ENCODE measurements around the gene PLEKHA6. TPM values are rescaled to one million over a fixed set of nuclear protein-coding genes. Genes with fewer than 3 reads are reported as not detected.
A peak's percentile ranks its signal among the peaks of the same experiment; 100 is the strongest.

PLEKHA6 gene
- total and polyA plus RNA-seq, 5 donors from 2014 or later: 0.17 TPM; not detected in 4

DNA sequence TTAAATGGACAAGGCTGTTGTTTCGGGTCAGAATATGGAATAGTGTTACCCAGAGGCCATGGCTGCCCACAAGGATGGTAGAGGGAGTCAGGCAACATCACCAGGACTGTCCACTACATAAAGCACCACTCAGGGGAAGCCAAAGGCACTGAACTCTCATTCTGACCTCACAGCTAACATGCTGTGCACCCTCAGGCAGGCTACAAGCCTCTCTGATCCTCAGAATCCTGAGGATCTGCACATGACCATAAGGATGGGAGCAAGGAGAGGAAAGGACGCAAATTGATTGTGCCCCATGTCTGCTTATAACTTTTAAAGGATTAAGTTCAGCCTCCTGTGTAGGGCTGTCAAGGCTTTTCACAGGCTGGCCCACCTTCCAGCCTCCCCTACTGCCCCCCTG is 38.7 kb downstream of the PLEKHA6 start:
- H3K4me3 Mint-ChIP-seq: no peak overlapping the region

DNA sequence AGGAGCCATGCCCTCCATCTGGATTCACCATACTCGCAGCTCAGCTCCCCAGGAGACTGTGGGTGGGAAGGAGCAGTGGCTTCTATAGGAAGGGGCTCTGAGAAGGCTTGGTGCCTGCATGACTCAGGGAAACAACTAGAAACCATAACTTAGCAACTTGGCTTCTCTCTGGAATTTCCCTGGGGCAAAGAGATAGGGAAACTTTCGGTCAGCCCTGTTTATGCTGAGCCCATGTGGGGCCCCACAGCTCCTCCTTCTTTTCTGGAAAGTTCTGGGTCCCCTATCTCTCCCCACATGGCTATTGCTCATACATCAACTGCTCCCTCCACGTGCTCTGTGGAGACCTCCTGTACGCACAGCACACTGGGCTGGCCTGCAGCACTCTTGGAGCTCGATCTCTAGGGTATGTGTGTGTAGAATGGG is 39.3 kb downstream of the PLEKHA6 start:
- Mint-ChIP-seq H3K9me3 (no peaks in the 10 kb centered on the region), H3K4me3 (no peak overlapping the region), H3K36me3 (no peaks in the 10 kb centered on the region), H3K27ac (no peak overlapping the region), H3K27me3 (no peaks in the 10 kb centered on the region), H3K4me1 (no peaks in the 10 kb centered on the region)
- Histone ChIP-seq H3K27me3 (ENCODE audit: control insufficient read depth, insufficient read depth, low read length) (no peaks in the 10 kb centered on the region), H3K36me3 (ENCODE audit: control insufficient read depth, insufficient read depth, low read length) (no peaks in the 10 kb centered on the region), H3K27ac (ENCODE audit: insufficient read depth, low read length, poor library complexity, severe bottlenecking) (no peak overlapping the region), H3K4me1 (ENCODE audit: control insufficient read depth, insufficient read depth, low read length, poor library complexity, severe bottlenecking) (no peaks in the 10 kb centered on the region), H3K4me3 (ENCODE audit: low read depth, low read length) (no peak overlapping the region), H3K9me3 (ENCODE audit: control insufficient read depth in 2 of 2, low read length in 2 of 2) (no peaks in the 10 kb centered on the region)
- DNase-seq (no peak), ATAC-seq (ENCODE audit: low read depth in 2 of 2) (no peak)

More for the DNA sequence above, 38.7 kb downstream of the PLEKHA6 start:
- Histone ChIP-seq H3K36me3 (ENCODE audit: control insufficient read depth, insufficient read depth, low read length) (no peaks in the 10 kb centered on the region), H3K9me3 (ENCODE audit: control insufficient read depth in 2 of 2, low read length in 2 of 2) (no peaks in the 10 kb centered on the region), H3K27ac (ENCODE audit: insufficient read depth, low read length, poor library complexity, severe bottlenecking) (no peak overlapping the region), H3K27me3 (ENCODE audit: control insufficient read depth, insufficient read depth, low read length) (no peaks in the 10 kb centered on the region), H3K4me1 (ENCODE audit: control insufficient read depth, insufficient read depth, low read length, poor library complexity, severe bottlenecking) (no peaks in the 10 kb centered on the region), H3K4me3 (ENCODE audit: low read depth, low read length) (no peak overlapping the region)
- no peaks in the 10 kb centered on the region for H3K36me3 Mint-ChIP-seq
- no peaks in the 10 kb centered on the region for H3K9me3 Mint-ChIP-seq
- H3K27ac Mint-ChIP-seq: no peak overlapping the region
- no peaks in the 10 kb centered on the region for H3K4me1 Mint-ChIP-seq
- DNase-seq: no peak
- ATAC-seq (ENCODE audit: low read depth in 2 of 2): no peak
- no peaks in the 10 kb centered on the region for H3K27me3 Mint-ChIP-seq

DNA sequence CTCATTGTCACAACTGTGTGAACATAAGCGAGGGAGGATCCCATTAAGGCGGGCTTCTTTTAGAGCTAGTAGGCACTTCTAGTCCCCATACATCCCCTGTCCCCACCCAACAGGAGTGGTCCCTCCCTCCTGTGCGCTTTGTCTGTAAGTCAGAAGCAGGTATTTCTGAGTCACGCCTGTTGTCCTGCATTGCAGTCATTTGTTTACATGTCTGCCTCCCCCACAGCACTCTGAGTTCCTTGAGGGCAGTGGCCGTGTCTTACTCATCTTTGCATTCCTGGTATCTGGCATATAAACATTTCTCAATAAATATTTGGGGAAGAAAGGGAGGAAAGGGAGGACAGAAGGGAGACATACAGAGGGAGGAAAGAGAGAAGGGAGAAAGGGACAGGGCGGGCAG is 40.3 kb downstream of the PLEKHA6 start:
- Histone ChIP-seq H3K4me1 (ENCODE audit: control insufficient read depth, insufficient read depth, low read length, poor library complexity, severe bottlenecking) (no peaks in the 10 kb centered on the region), H3K27ac (ENCODE audit: insufficient read depth, low read length, poor library complexity, severe bottlenecking) (no peak overlapping the region), H3K27me3 (ENCODE audit: control insufficient read depth, insufficient read depth, low read length) (no peaks in the 10 kb centered on the region), H3K4me3 (ENCODE audit: low read depth, low read length) (no peak overlapping the region), H3K36me3 (ENCODE audit: control insufficient read depth, insufficient read depth, low read length) (no peaks in the 10 kb centered on the region), H3K9me3 (ENCODE audit: control insufficient read depth in 2 of 2, low read length in 2 of 2) (no peaks in the 10 kb centered on the region)
- no peak overlapping the region for H3K4me3 Mint-ChIP-seq
- H3K27ac Mint-ChIP-seq: no peak overlapping the region
- DNase-seq (no peak), ATAC-seq (ENCODE audit: low read depth in 2 of 2) (no peak)
- H3K36me3 Mint-ChIP-seq: no peaks in the 10 kb centered on the region
- H3K4me1 Mint-ChIP-seq: no peaks in the 10 kb centered on the region
- H3K27me3 Mint-ChIP-seq: peaks cover under 1% of the 10 kb centered on the region
- H3K9me3 Mint-ChIP-seq: no peaks in the 10 kb centered on the region

DNA sequence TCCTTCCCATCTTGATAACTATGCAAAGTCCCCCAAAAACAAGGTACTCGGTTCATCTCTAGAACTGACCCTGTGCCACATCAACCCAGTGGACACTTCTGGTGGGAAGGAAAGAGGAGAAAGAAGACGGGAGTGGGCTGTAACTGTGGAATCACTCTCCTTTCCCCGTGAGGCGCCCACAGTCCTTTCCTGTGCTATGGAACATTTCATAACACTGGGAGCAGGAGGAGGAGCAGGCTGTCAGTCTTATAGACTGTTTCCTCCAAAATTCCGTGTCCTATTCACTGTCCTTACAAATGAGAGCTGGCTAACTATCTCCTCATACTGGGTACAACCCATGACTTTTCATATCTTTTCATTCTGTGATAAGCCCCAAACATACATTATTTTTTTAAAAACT is 40.7 kb downstream of the PLEKHA6 start:
- H3K27me3 Mint-ChIP-seq: peaks cover 5% of the 10 kb centered on the region
- H3K36me3 Mint-ChIP-seq: no peaks in the 10 kb centered on the region
- H3K9me3 ChIP-seq (ENCODE audit: control insufficient read depth in 2 of 2, low read length in 2 of 2): no peaks in the 10 kb centered on the region
- no peaks in the 10 kb centered on the region for H3K4me1 Mint-ChIP-seq
- H3K27ac ChIP-seq (ENCODE audit: insufficient read depth, low read length, poor library complexity, severe bottlenecking): no peak overlapping the region
- H3K4me3 ChIP-seq (ENCODE audit: low read depth, low read length): no peak overlapping the region
- H3K9me3 Mint-ChIP-seq: no peaks in the 10 kb centered on the region
- H3K27ac Mint-ChIP-seq: no peak overlapping the region
- H3K27me3 ChIP-seq (ENCODE audit: control insufficient read depth, insufficient read depth, low read length): no peaks in the 10 kb centered on the region
- H3K36me3 ChIP-seq (ENCODE audit: control insufficient read depth, insufficient read depth, low read length): no peaks in the 10 kb centered on the region
- DNase-seq (no peak), ATAC-seq (ENCODE audit: low read depth in 2 of 2) (no peak)
- no peak overlapping the region for H3K4me3 Mint-ChIP-seq
- no peaks in the 10 kb centered on the region for H3K4me1 ChIP-seq (ENCODE audit: control insufficient read depth, insufficient read depth, low read length, poor library complexity, severe bottlenecking)

DNA sequence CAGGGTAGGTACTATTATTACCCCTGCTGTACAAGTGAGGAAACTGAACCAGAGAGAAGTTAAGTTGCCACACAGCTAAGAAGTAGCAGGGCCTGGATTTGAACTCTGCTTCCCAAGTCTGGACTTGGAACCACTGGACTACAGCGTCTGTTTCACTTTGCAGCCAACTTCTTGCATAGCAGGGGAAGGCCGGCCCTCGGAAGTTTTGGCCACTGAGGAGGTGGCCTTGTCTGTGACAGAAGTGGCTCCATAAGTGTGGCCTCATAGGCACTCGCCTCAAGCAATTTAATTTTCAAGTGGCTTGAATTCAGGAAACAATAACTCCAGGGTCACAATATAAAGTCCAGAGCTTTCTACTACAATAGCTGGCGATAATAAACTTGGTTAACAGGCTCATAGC is 41.4 kb downstream of the PLEKHA6 start:
- no peaks in the 10 kb centered on the region for H3K4me1 ChIP-seq (ENCODE audit: control insufficient read depth, insufficient read depth, low read length, poor library complexity, severe bottlenecking)
- H3K36me3 ChIP-seq (ENCODE audit: control insufficient read depth, insufficient read depth, low read length): no peaks in the 10 kb centered on the region
- no peaks in the 10 kb centered on the region for H3K27me3 ChIP-seq (ENCODE audit: control insufficient read depth, insufficient read depth, low read length)
- H3K9me3 ChIP-seq (ENCODE audit: control insufficient read depth in 2 of 2, low read length in 2 of 2): no peaks in the 10 kb centered on the region
- Mint-ChIP-seq H3K27me3 (peaks cover 5% of the 10 kb centered on the region), H3K36me3 (no peaks in the 10 kb centered on the region), H3K4me1 (peaks cover 0 to 4% (median 0%) of the 10 kb centered on the region in 4 donors), H3K4me3 (no peak overlapping the region), H3K27ac (no peak overlapping the region), H3K9me3 (no peaks in the 10 kb centered on the region)
- H3K4me3 ChIP-seq (ENCODE audit: low read depth, low read length): no peak overlapping the region
- no peak overlapping the region for H3K27ac ChIP-seq (ENCODE audit: insufficient read depth, low read length, poor library complexity, severe bottlenecking)
- DNase-seq (no peak), ATAC-seq (ENCODE audit: low read depth in 2 of 2) (no peak)

DNA sequence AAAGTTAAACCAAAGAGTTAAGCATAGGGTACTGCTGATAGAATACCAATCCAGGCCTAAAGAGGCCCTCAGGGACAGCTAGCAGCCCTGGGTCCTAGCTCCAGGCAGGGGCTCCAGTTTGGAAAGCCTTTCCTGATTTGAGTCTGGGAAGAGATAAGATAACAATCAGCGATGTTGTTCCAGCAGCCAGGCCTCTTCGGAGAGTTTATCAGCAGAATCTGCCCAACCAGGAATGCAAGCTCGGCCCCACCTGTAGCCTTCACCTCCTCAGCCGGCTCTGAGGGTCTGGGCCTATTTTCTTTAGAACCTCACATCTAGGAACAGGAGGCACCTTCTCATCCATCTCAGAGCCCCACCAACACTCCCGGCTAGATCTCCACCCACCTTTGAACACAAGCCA is 42.6 kb downstream of the PLEKHA6 start:
- peaks cover under 1% of the 10 kb centered on the region for H3K27me3 ChIP-seq (ENCODE audit: control insufficient read depth, insufficient read depth, low read length)
- no peaks in the 10 kb centered on the region for H3K9me3 ChIP-seq (ENCODE audit: control insufficient read depth in 2 of 2, low read length in 2 of 2)
- no peaks in the 10 kb centered on the region for H3K4me1 ChIP-seq (ENCODE audit: control insufficient read depth, insufficient read depth, low read length, poor library complexity, severe bottlenecking)
- Mint-ChIP-seq H3K4me3 (no peak overlapping the region), H3K36me3 (no peaks in the 10 kb centered on the region), H3K4me1 (peaks cover 0 to 4% (median 0%) of the 10 kb centered on the region in 4 donors), H3K27ac (no peak overlapping the region), H3K27me3 (peaks cover 8% of the 10 kb centered on the region), H3K9me3 (no peaks in the 10 kb centered on the region)
- ATAC-seq (ENCODE audit: low read depth in 2 of 2) (no peak), DNase-seq (no peak)
- H3K27ac ChIP-seq (ENCODE audit: insufficient read depth, low read length, poor library complexity, severe bottlenecking): no peak overlapping the region
- H3K4me3 ChIP-seq (ENCODE audit: low read depth, low read length): no peak overlapping the region
- H3K36me3 ChIP-seq (ENCODE audit: control insufficient read depth, insufficient read depth, low read length): no peaks in the 10 kb centered on the region

DNA sequence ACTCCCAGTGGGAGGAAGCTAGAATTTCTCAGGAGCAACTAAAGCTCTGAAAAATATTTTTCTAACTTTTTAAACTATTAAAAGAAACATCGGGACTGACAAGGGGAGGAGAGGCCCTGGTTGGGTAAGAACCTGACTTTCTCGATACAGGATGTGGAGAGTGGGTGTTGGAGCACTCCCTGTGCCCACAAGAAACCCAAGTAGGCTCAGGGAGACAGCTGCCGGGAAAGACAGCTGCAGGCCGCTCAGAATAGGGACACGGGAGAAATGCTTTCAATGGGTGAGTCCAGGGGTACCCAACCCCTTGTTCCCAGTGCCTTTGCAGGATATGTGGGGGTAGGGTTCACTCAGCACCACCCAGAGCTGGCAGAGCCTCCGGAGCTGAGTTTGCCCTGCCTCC is 43.6 kb downstream of the PLEKHA6 start:
- no peak overlapping the region for H3K4me3 Mint-ChIP-seq
- ATAC-seq (ENCODE audit: low read depth in 2 of 2) (no peak), DNase-seq (no peak)
- H3K36me3 Mint-ChIP-seq: no peaks in the 10 kb centered on the region
- Histone ChIP-seq H3K27ac (ENCODE audit: insufficient read depth, low read length, poor library complexity, severe bottlenecking) (no peak overlapping the region), H3K4me3 (ENCODE audit: low read depth, low read length) (no peak overlapping the region), H3K4me1 (ENCODE audit: control insufficient read depth, insufficient read depth, low read length, poor library complexity, severe bottlenecking) (no peaks in the 10 kb centered on the region), H3K9me3 (ENCODE audit: control insufficient read depth in 2 of 2, low read length in 2 of 2) (no peaks in the 10 kb centered on the region), H3K36me3 (ENCODE audit: control insufficient read depth, insufficient read depth, low read length) (no peaks in the 10 kb centered on the region), H3K27me3 (ENCODE audit: control insufficient read depth, insufficient read depth, low read length) (peaks cover 3% of the 10 kb centered on the region)
- no peak overlapping the region for H3K27ac Mint-ChIP-seq
- no peaks in the 10 kb centered on the region for H3K9me3 Mint-ChIP-seq
- H3K27me3 Mint-ChIP-seq: peaks cover 12% of the 10 kb centered on the region
- peaks cover 0 to 4% (median 0%) of the 10 kb centered on the region in 4 donors for H3K4me1 Mint-ChIP-seq

DNA sequence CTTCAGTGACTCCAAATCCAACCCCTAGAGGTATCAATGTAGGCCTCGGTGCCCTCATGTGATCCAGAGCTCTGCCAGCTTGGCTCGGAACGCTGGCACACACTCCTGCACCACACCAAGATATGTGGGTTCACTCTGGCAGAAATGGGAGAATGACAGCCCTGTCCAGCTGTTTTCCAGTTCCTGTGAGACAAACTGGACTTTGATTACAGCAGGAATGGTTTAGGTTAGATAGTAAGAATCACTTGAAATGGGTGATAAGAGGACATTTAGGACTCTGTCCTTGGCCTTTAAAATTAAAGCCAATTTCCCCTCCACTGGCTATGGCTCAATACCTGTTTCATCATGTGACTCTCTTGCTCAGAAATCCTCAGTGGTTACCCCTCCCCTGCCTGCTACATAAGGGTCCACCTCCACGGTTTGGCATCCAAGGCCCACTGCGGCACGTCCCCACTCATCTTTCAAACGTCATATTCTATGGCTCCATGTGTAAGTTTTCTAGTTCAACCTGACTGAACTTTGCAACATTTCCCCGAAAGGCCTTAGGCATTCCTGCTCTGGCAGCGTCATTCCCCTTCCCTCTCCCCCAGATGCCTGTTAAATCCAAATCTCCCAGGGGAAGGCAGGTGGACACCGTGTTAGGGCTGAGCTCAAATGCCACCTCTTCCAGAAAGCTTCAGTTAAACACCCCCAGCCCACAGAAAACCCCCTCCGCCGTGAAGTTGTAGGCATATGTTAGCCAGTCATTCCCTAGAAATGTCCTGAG is 44.7 kb downstream of the PLEKHA6 start:
- DNase-seq (no peak), ATAC-seq (ENCODE audit: low read depth in 2 of 2) (no peak)
- Mint-ChIP-seq H3K36me3 (no peaks in the 10 kb centered on the region), H3K27ac (peak overlapping the region in 1 of 3 donors; percentile 83), H3K9me3 (no peaks in the 10 kb centered on the region), H3K4me3 (no peak overlapping the region), H3K4me1 (peaks cover 0 to 4% (median 0%) of the 10 kb centered on the region in 4 donors), H3K27me3 (peaks cover 12% of the 10 kb centered on the region)
- no peaks in the 10 kb centered on the region for H3K36me3 ChIP-seq (ENCODE audit: control insufficient read depth, insufficient read depth, low read length)
- H3K9me3 ChIP-seq (ENCODE audit: control insufficient read depth in 2 of 2, low read length in 2 of 2): no peaks in the 10 kb centered on the region
- H3K4me3 ChIP-seq (ENCODE audit: low read depth, low read length): no peak overlapping the region
- H3K4me1 ChIP-seq (ENCODE audit: control insufficient read depth, insufficient read depth, low read length, poor library complexity, severe bottlenecking): no peaks in the 10 kb centered on the region
- no peak overlapping the region for H3K27ac ChIP-seq (ENCODE audit: insufficient read depth, low read length, poor library complexity, severe bottlenecking)
- H3K27me3 ChIP-seq (ENCODE audit: control insufficient read depth, insufficient read depth, low read length): peaks cover 3% of the 10 kb centered on the region

All from CD4-positive, CD25-positive, alpha-beta regulatory T cell (primary cell).